Neural progenitor cell (in vitro differentiated cells): ENCODE data around the gene AQP12B.

Source experiments
- CTCF ChIP-seq: fragments of 200-600 bp; sonication (generic); IDR thresholded peaks from 2 replicates; pipeline ENCODE4 v1.5.1; 2017; ENCODE audit warnings: antibody characterized with exemption, mild to moderate bottlenecking
- EZH2 ChIP-seq: fragments of 200-600 bp; sonication (generic); IDR thresholded peaks from 2 replicates; pipeline ENCODE4 v1.6.1; 2017; ENCODE audit warnings: antibody characterized with exemption, mild to moderate bottlenecking, moderate library complexity

- no peak for TF ChIP-seq EZH2
- TF ChIP-seq CTCF = no peak
Observed at GRCh38 chr2:240727439-240727838, 44.8 kb upstream of the AQP12B start.
